MCF 10A (cell line): Measurements from ENCODE around the gene ERO1A. TPM values are rescaled to one million over a fixed set of nuclear protein-coding genes. Genes with fewer than 3 reads are reported as not detected.

Experiments used
- BruUV-seq: library from RNA; stranded (reverse); fragments of 400-500 nt; replicated peaks from 2 replicates; lab custom pipeline; 2021; lab: Mats Ljungman, UMichigan
- CTCF ChIA-PET: fragments of 300-600 bp; sonication (Branson Sonifier 250); formaldehyde crosslinking; extraction: SDS; loops from one replicate; lab custom pipeline; 2021; ENCODE audit warnings: antibody characterized with exemption, inconsistent platforms; lab: Yijun Ruan, JAX
- POLR2A ChIA-PET: fragments of 300-600, 350-650 bp; sonication (Branson Sonifier 250); formaldehyde crosslinking; extraction: SDS; loops from one replicate; lab custom pipeline; 2020; ENCODE audit warnings: antibody characterized with exemption, inconsistent platforms; lab: Yijun Ruan, JAX
- DNase-seq: peaks from one replicate; pipeline ENCODE4 v3.0.0-alpha.2; 2018; ENCODE audit not compliant: unreplicated experiment
- H3K27ac Mint-ChIP-seq: one replicate; pipeline ENCODE4 v1.8.0; 2022; ENCODE audit warnings: mild to moderate bottlenecking, low read depth, mixed read lengths; ENCODE audit not compliant: unreplicated experiment
- H3K27me3 Mint-ChIP-seq: one replicate; pipeline ENCODE4 v1.8.0; 2022; ENCODE audit warnings: mixed read lengths; ENCODE audit not compliant: insufficient read depth, unreplicated experiment
- H3K36me3 Mint-ChIP-seq: one replicate; pipeline ENCODE4 v1.8.0; 2022; ENCODE audit warnings: mild to moderate bottlenecking, moderate library complexity, mixed read lengths; ENCODE audit not compliant: insufficient read depth, unreplicated experiment
- H3K4me1 Mint-ChIP-seq: one replicate; pipeline ENCODE4 v1.8.0; 2022; ENCODE audit warnings: mixed read lengths; ENCODE audit not compliant: insufficient read depth, unreplicated experiment
- H3K4me3 Mint-ChIP-seq: one replicate; pipeline ENCODE4 v1.8.0; 2022; ENCODE audit warnings: mild to moderate bottlenecking, moderate library complexity, mixed read lengths; ENCODE audit not compliant: unreplicated experiment
- H3K9me3 Mint-ChIP-seq: one replicate; pipeline ENCODE4 v1.8.0; 2022; ENCODE audit warnings: mixed read lengths; ENCODE audit not compliant: unreplicated experiment
- intact Hi-C: fragments of 100-400 bp; cut with micrococcal nuclease; formaldehyde crosslinking; loops from 2 replicates; pipeline ENCODE4 v1.14.1; 2022
- total RNA-seq: library from RNA; stranded (reverse); gene quantifications from 2 replicates; pipeline ENCODE4 v1.2.3, GENCODE V29; 2022
- TF ChIP-seq, protein P1 (sequence below): fragments of 200-600 bp; IDR thresholded peaks from one replicate; pipeline ENCODE4 v1.8.0; 2022; ENCODE audit warnings: antibody characterized with exemption, mild to moderate bottlenecking; ENCODE audit not compliant: unreplicated experiment

The ERO1A gene
- total RNA-seq, 1 experiment from 2014 or later: 52.0 TPM

DNA sequence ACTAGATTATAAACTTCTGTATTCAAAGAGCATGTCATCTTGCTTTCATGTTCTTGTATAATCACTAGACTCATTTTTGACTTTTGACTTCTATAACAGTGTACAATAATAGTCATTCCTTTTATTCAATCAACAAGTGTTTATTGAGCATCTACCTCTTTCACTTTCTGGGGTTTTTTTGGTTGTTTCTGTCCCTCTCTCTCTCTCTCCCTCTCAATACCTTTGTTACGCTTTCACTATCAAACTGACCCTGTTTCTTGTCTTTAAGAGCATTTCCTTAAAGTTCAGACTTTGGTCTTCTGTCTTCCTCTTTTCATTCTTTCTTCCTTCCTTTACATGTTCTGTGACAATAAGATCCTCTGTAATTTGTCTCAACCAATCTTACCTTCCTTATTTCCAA is 93.2 kb downstream of the ERO1A start:
- CTCF ChIA-PET: no interaction called here
- BruUV-seq: no TSS peak
- Mint-ChIP-seq H3K4me3 (no peak overlapping the region), H3K27ac (no peak overlapping the region), H3K9me3 (no peaks in the 10 kb centered on the region), H3K36me3 (no peaks in the 10 kb centered on the region), H3K4me1 (peaks cover 10% of the 10 kb centered on the region), H3K27me3 (no peaks in the 10 kb centered on the region)
- DNase-seq: no peak
- intact Hi-C loops: no loop called here
- TF ChIP-seq, protein P1, sequence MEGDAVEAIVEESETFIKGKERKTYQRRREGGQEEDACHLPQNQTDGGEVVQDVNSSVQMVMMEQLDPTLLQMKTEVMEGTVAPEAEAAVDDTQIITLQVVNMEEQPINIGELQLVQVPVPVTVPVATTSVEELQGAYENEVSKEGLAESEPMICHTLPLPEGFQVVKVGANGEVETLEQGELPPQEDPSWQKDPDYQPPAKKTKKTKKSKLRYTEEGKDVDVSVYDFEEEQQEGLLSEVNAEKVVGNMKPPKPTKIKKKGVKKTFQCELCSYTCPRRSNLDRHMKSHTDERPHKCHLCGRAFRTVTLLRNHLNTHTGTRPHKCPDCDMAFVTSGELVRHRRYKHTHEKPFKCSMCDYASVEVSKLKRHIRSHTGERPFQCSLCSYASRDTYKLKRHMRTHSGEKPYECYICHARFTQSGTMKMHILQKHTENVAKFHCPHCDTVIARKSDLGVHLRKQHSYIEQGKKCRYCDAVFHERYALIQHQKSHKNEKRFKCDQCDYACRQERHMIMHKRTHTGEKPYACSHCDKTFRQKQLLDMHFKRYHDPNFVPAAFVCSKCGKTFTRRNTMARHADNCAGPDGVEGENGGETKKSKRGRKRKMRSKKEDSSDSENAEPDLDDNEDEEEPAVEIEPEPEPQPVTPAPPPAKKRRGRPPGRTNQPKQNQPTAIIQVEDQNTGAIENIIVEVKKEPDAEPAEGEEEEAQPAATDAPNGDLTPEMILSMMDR: no peak
- POLR2A ChIA-PET: no interaction called here

DNA sequence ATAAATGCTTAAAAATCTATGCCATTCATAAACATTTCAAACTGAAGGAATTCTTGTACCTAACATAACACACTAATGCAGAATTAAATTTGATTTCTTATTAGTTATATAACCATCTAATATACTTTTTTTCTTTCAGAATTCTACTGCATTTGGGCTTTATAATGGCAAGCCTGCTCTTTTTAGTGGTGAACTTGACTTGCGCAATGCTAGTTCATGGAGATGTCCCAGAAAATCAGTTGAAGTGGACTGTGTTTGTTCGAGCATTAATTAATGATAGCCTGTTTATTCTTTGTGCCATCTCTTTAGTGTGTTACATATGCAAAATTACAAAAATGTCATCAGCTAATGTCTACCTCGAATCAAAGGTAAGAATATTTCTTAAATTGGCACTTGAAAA is 95.4 kb downstream of the ERO1A start:
- CTCF ChIA-PET: no interaction called here
- BruUV-seq: no TSS peak
- Mint-ChIP-seq H3K9me3 (peaks cover 7% of the 10 kb centered on the region), H3K27ac (no peak overlapping the region), H3K27me3 (no peaks in the 10 kb centered on the region), H3K4me3 (no peak overlapping the region), H3K4me1 (peaks cover 15% of the 10 kb centered on the region), H3K36me3 (no peaks in the 10 kb centered on the region)
- intact Hi-C loops: no loop called here
- TF ChIP-seq, protein P1: no peak
- DNase-seq: no peak
- POLR2A ChIA-PET: no interaction called here

DNA sequence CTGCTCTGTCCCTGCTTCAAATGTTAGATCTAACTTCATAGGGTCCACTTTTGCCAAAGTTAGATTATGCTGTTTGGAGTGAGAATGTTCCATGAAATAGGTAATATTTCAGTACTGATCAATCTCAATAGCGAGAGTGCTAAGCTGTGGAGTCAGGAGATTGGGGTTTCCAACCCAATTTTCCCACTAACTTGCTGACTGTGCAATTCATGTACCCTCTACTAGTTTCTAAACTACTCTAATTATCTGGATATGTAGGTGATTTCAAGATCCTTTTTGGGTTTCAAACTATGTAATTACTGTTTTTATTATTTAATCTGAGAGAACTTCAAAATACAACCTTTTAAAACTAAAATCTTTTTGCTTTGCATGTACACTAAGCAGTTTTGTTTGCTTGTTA is 96.8 kb downstream of the ERO1A start:
- Mint-ChIP-seq H3K4me1 (peaks cover 15% of the 10 kb centered on the region), H3K9me3 (peaks cover 13% of the 10 kb centered on the region), H3K27me3 (no peaks in the 10 kb centered on the region), H3K4me3 (no peak overlapping the region), H3K27ac (no peak overlapping the region), H3K36me3 (no peaks in the 10 kb centered on the region)
- POLR2A ChIA-PET: interaction anchor here (0.8 kb wide), 1 partner anchor 17 kb away, joined by 3 read pairs; no protein-coding TSS in a partner anchor
- DNase-seq: no peak
- CTCF ChIA-PET: no interaction called here
- intact Hi-C loops: no loop called here
- TF ChIP-seq, protein P1: no peak
- no TSS peak for BruUV-seq

DNA sequence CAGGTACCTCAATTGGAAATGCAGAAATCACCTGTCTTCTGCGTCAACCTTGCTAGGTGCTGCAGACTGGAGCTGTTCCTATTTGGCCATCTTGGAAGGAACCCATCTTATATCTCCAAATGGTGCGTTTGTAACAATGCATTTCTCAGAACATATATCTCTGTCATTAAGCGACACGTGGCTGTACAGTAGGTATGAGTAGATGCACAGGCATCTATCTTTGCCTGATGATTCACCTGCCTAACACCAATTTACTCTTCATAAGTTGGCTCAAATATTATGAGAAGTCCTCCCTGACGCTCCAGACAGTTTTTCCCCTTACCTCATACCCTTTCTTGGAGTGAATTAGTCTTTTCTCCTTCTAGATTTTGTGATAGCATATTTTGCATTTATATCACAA is 98.5 kb downstream of the ERO1A start:
- BruUV-seq: no TSS peak
- no peaks in the 10 kb centered on the region for H3K36me3 Mint-ChIP-seq
- no peaks in the 10 kb centered on the region for H3K27me3 Mint-ChIP-seq
- DNase-seq: peak; percentile 18
- intact Hi-C loops: no loop called here
- ChIA-PET CTCF (interaction anchor here (0.7 kb wide), 1 partner anchor 12 kb away, joined by 3 read pairs; no protein-coding TSS in a partner anchor), POLR2A (interaction anchor here (0.6 to 0.7 kb wide), 2 partner anchors 186 to 315 kb away, joined by 3 read pairs; no protein-coding TSS in a partner anchor)
- no peak overlapping the region for H3K4me3 Mint-ChIP-seq
- TF ChIP-seq, protein P1: no peak
- H3K27ac Mint-ChIP-seq: no peak overlapping the region
- peaks cover 8% of the 10 kb centered on the region for H3K4me1 Mint-ChIP-seq
- H3K9me3 Mint-ChIP-seq: peaks cover 16% of the 10 kb centered on the region
